ENCODE measurements around the gene ADAM12. TPM values are rescaled to one million over a fixed set of nuclear protein-coding genes. Genes with fewer than 3 reads are reported as not detected.

ADAM12 gene
- total RNA-seq, 1 experiment from 2014 or later = not detected

- no peak for DNase-seq
- no TSS peak for BruUV-seq (replicated peaks)
- peaks cover 2% of the 10 kb centered on the region for H3K9me3 Mint-ChIP-seq (ENCODE audit: low read depth, unreplicated experiment)
- no peak overlapping the region for H3K4me3 Mint-ChIP-seq (ENCODE audit: low read depth, unreplicated experiment)
- CTCF ChIA-PET = no interaction called here
- H3K4me1 Mint-ChIP-seq (ENCODE audit: low read depth, unreplicated experiment) = no peaks in the 10 kb centered on the region
- intact Hi-C loops (cut with micrococcal nuclease; ENCODE audit: unreplicated experiment) = no loop called here
- H3K27ac Mint-ChIP-seq (ENCODE audit: unreplicated experiment) = no peak overlapping the region
- H3K27me3 Mint-ChIP-seq (ENCODE audit: unreplicated experiment) = peaks cover 17% of the 10 kb centered on the region
- TF ChIP-seq CTCF (IDR thresholded peaks at IDR 0.05; ENCODE audit: unreplicated experiment) = no peak
- H3K36me3 Mint-ChIP-seq (ENCODE audit: insufficient read depth, unreplicated experiment) = no peaks in the 10 kb centered on the region
Measured at GRCh38 chr10:126400641-126401040, 12.4 kb upstream of the ADAM12 start.

GRCh38 chr10:126398924-126399323 lies 10.6 kb upstream of the ADAM12 start:
- BruUV-seq (replicated peaks) = no TSS peak
- CTCF ChIA-PET = no interaction called here
- TF ChIP-seq CTCF (IDR thresholded peaks at IDR 0.05; ENCODE audit: unreplicated experiment) = no peak
- Mint-ChIP-seq H3K4me1 (ENCODE audit: low read depth, unreplicated experiment) (no peaks in the 10 kb centered on the region), H3K9me3 (ENCODE audit: low read depth, unreplicated experiment) (peaks cover 2% of the 10 kb centered on the region), H3K27ac (ENCODE audit: unreplicated experiment) (no peak overlapping the region), H3K27me3 (ENCODE audit: unreplicated experiment) (peaks cover 31% of the 10 kb centered on the region), H3K4me3 (ENCODE audit: low read depth, unreplicated experiment) (no peak overlapping the region), H3K36me3 (ENCODE audit: insufficient read depth, unreplicated experiment) (no peaks in the 10 kb centered on the region)
- intact Hi-C loops (cut with micrococcal nuclease; ENCODE audit: unreplicated experiment) = no loop called here
- DNase-seq = no peak

GRCh38 chr10:126398383-126398743 lies 10.1 kb upstream of the ADAM12 start:
- no peak overlapping the region for H3K27ac Mint-ChIP-seq (ENCODE audit: unreplicated experiment)
- peaks cover 2% of the 10 kb centered on the region for H3K9me3 Mint-ChIP-seq (ENCODE audit: low read depth, unreplicated experiment)
- CTCF ChIA-PET = no interaction called here
- H3K27me3 Mint-ChIP-seq (ENCODE audit: unreplicated experiment) = peaks cover 31% of the 10 kb centered on the region
- no peaks in the 10 kb centered on the region for H3K36me3 Mint-ChIP-seq (ENCODE audit: insufficient read depth, unreplicated experiment)
- no TSS peak for BruUV-seq (replicated peaks)
- intact Hi-C loops (cut with micrococcal nuclease; ENCODE audit: unreplicated experiment) = no loop called here
- no peaks in the 10 kb centered on the region for H3K4me1 Mint-ChIP-seq (ENCODE audit: low read depth, unreplicated experiment)
- no peak for TF ChIP-seq CTCF (IDR thresholded peaks at IDR 0.05; ENCODE audit: unreplicated experiment)
- H3K4me3 Mint-ChIP-seq (ENCODE audit: low read depth, unreplicated experiment) = no peak overlapping the region
- no peak for DNase-seq

- no peaks in the 10 kb centered on the region for H3K36me3 Mint-ChIP-seq (ENCODE audit: insufficient read depth, unreplicated experiment)
- CTCF ChIA-PET = no interaction called here
- H3K4me1 Mint-ChIP-seq (ENCODE audit: low read depth, unreplicated experiment) = no peaks in the 10 kb centered on the region
- intact Hi-C loops (cut with micrococcal nuclease; ENCODE audit: unreplicated experiment) = no loop called here
- H3K4me3 Mint-ChIP-seq (ENCODE audit: low read depth, unreplicated experiment) = no peak overlapping the region
- H3K9me3 Mint-ChIP-seq (ENCODE audit: low read depth, unreplicated experiment) = peaks cover 2% of the 10 kb centered on the region
- no peak for TF ChIP-seq CTCF (IDR thresholded peaks at IDR 0.05; ENCODE audit: unreplicated experiment)
- no peak for DNase-seq
- no peak overlapping the region for H3K27ac Mint-ChIP-seq (ENCODE audit: unreplicated experiment)
- peaks cover 31% of the 10 kb centered on the region for H3K27me3 Mint-ChIP-seq (ENCODE audit: unreplicated experiment)
- BruUV-seq (replicated peaks) = no TSS peak
Measured at GRCh38 chr10:126397640-126398382, 9.5 kb upstream of the ADAM12 start.

All from Calu3 (cell line).